SK-N-SH (cell line): Measurements from ENCODE around the gene TXNDC5. TPM values are rescaled to one million over a fixed set of nuclear protein-coding genes. Genes with fewer than 3 reads are reported as not detected.
A peak's percentile ranks its signal among the peaks of the same experiment; 100 is the strongest.

ENCODE experiments used
- CTCF ChIA-PET: fragments of 300-600, 350-600 bp; formaldehyde crosslinking; extraction: SDS; loops from one replicate; lab custom pipeline; 2021; lab: Yijun Ruan, JAX
- POLR2A ChIA-PET: fragments of 350-600 bp; sonication (Branson Sonifier 250); formaldehyde crosslinking; extraction: SDS; loops from one replicate; lab custom pipeline; 2020; ENCODE audit warnings: antibody characterized with exemption, inconsistent platforms; lab: Yijun Ruan, JAX
- DNase-seq: peaks from one replicate; pipeline ENCODE4 v3.0.0; 2012
- H2AFZ ChIP-seq: fragments of 200-600 bp; sonication (generic); 2 replicates; pipeline ENCODE4 v1.8.1; 2016; ENCODE audit warnings: antibody characterized with exemption, mild to moderate bottlenecking, low read depth
- H3F3A ChIP-seq: fragments of 200-600 bp; sonication (generic); replicated peaks from 2 replicates; pipeline ENCODE3; 2016; ENCODE audit warnings: antibody characterized with exemption, mild to moderate bottlenecking; ENCODE audit not compliant: insufficient read depth
- H3K27ac ChIP-seq, 2 experiments: fragments of 200-500 bp in 1 of 2; fragments of 200-600 bp in 1 of 2; sonication (Bioruptor generic) in 1 of 2; sonication (generic), shearing (Covaris generic) in 1 of 2; 2 replicates each; pipeline versions ENCODE4 v1.5.1 to v1.6.1; 2014 to 2016; ENCODE audit warnings: low read depth in 2 of 2, inconsistent platforms in 1 of 2, low read length in 1 of 2, mild to moderate bottlenecking in 1 of 2, mixed read lengths in 1 of 2
- H3K27me3 ChIP-seq: fragments of 200-600 bp; sonication (generic), shearing (Covaris generic); 2 replicates; pipeline ENCODE4 v1.6.1; 2016; ENCODE audit warnings: mixed run types; ENCODE audit not compliant: insufficient read depth
- H3K36me3 ChIP-seq, 2 experiments: fragments of 200-500 bp in 1 of 2; fragments of 200-600 bp in 1 of 2; sonication (Bioruptor generic) in 1 of 2; sonication (generic) in 1 of 2; replicated peaks in 1 of 2; 2 replicates each; pipeline versions ENCODE3 to v1.5.1; 2014 to 2016; ENCODE audit warnings: low read length in 1 of 2, mild to moderate bottlenecking in 1 of 2; ENCODE audit not compliant: insufficient read depth in 2 of 2, control insufficient read depth in 1 of 2
- H3K4me1 ChIP-seq, 2 experiments: fragments of 200-500 bp in 1 of 2; fragments of 200-600 bp in 1 of 2; sonication (Bioruptor generic) in 1 of 2; sonication (generic), shearing (Covaris generic) in 1 of 2; 2 replicates each; pipeline versions ENCODE4 v1.5.1 to v1.6.1; 2014 to 2016; ENCODE audit warnings: low read depth in 1 of 2, low read length in 1 of 2, mixed run types in 1 of 2; ENCODE audit not compliant: insufficient read depth in 2 of 2, control insufficient read depth in 1 of 2
- H3K4me2 ChIP-seq: fragments of 200-600 bp; sonication (generic), shearing (Covaris generic); 2 replicates; pipeline ENCODE4 v1.6.1; 2017; ENCODE audit warnings: mixed run types
- H3K4me3 ChIP-seq, 2 experiments: fragments of 200-500 bp in 1 of 2; fragments of 200-600 bp in 1 of 2; sonication (Bioruptor generic) in 1 of 2; sonication (generic), shearing (Covaris generic) in 1 of 2; 2 replicates each; pipeline versions ENCODE4 v1.5.1 to v1.8.1; 2014 to 2016; ENCODE audit warnings: low read depth in 2 of 2, inconsistent platforms in 1 of 2, low read length in 1 of 2, mild to moderate bottlenecking in 1 of 2, mixed read lengths in 1 of 2, moderate library complexity in 1 of 2
- H3K79me2 ChIP-seq: fragments of 200-600 bp; sonication (generic); 2 replicates; pipeline ENCODE4 v1.8.1; 2017; ENCODE audit warnings: mild to moderate bottlenecking; ENCODE audit not compliant: insufficient read depth
- H3K9ac ChIP-seq: fragments of 200-600 bp; sonication (generic); 2 replicates; pipeline ENCODE4 v1.6.1; 2017; ENCODE audit warnings: mixed run types
- H3K9me2 ChIP-seq: fragments of 200-600 bp; sonication (generic); 2 replicates; pipeline ENCODE4 v1.6.1; 2017; ENCODE audit warnings: mixed run types
- H3K9me3 ChIP-seq: fragments of 200-600 bp; sonication (generic); 2 replicates; pipeline ENCODE4 v1.6.1; 2017; ENCODE audit warnings: mixed run types, mild to moderate bottlenecking, moderate library complexity
- H4K20me1 ChIP-seq: fragments of 200-600 bp; sonication (generic); 2 replicates; pipeline ENCODE4 v1.6.1; 2017; ENCODE audit warnings: mild to moderate bottlenecking, mixed run types; ENCODE audit not compliant: insufficient read depth
- CHD2 ChIP-seq: fragments of 150-350 bp; IDR thresholded peaks from 2 replicates; pipeline ENCODE4 v1.6.1; 2018; ENCODE audit warnings: low read length; ENCODE audit not compliant: partially characterized antibody
- ELF1 ChIP-seq: IDR thresholded peaks from 2 replicates; pipeline ENCODE4 v1.4.0; 2012
- EP300 ChIP-seq, 2 experiments: IDR thresholded peaks; 2 replicates each; pipeline versions ENCODE4 v1.4.0 to v1.6.1; 2012; ENCODE audit warnings: borderline replicate concordance in 1 of 2, low read depth in 1 of 2, low read length in 1 of 2
- FOXJ3 ChIP-seq: sonication (generic); formaldehyde crosslinking; IDR thresholded peaks from 2 replicates; pipeline ENCODE4 v1.5.1; 2020; ENCODE audit warnings: mild to moderate bottlenecking, missing genetic modification reagents
- GABPA ChIP-seq: IDR thresholded peaks from 2 replicates; pipeline ENCODE4 v1.4.0; 2012; ENCODE audit warnings: low read depth, mild to moderate bottlenecking
- GATA2 ChIP-seq: sonication (generic); formaldehyde crosslinking; IDR thresholded peaks from 2 replicates; pipeline ENCODE4 v1.5.0; 2020; ENCODE audit warnings: mild to moderate bottlenecking, missing genetic modification reagents
- MXI1 ChIP-seq: IDR thresholded peaks from 2 replicates; pipeline ENCODE4 v1.6.1; 2012; ENCODE audit warnings: mild to moderate bottlenecking, low read depth, low read length, improper control_type of control experiment
- RCOR1 ChIP-seq: fragments of 150-350 bp; IDR thresholded peaks from 2 replicates; pipeline ENCODE4 v1.6.1; 2017; ENCODE audit warnings: antibody characterized with exemption, low read length
- RFX5 ChIP-seq: IDR thresholded peaks from 2 replicates; pipeline ENCODE4 v1.6.1; 2012; ENCODE audit warnings: mild to moderate bottlenecking, improper control_type of control experiment, low read length
- YY1 ChIP-seq: IDR thresholded peaks from 2 replicates; pipeline ENCODE4 v1.4.0; 2012; ENCODE audit warnings: low read depth, mild to moderate bottlenecking
- WGBS: methylation state at CpG from one replicate; pipeline ENCODE4 v1.1.6; 2017; ENCODE audit warnings: low lambda C conversion rate; 5-methylcytosine and 5-hydroxymethylcytosine counted together
- polyA plus RNA-seq, 3 experiments: library from polyadenylated mRNA; depleted of rRNA; stranded (reverse); fragments of >200 nt; gene quantifications; 2 replicates each; pipeline ENCODE4 v1.2.3, GENCODE V29; 2012
- TF ChIP-seq, protein P1 (sequence below): IDR thresholded peaks from 2 replicates; pipeline ENCODE4 v1.4.0; 2012; ENCODE audit warnings: low read depth, borderline replicate concordance
- TF ChIP-seq, protein P2 (sequence below): IDR thresholded peaks from 2 replicates; pipeline ENCODE4 v1.6.1; 2012; ENCODE audit warnings: mild to moderate bottlenecking, low read depth, low read length, moderate library complexity

Gene TXNDC5
- polyA plus RNA-seq, 1 of the 3 experiments (the other 2 are of a cell fraction), result 187 TPM

DNA sequence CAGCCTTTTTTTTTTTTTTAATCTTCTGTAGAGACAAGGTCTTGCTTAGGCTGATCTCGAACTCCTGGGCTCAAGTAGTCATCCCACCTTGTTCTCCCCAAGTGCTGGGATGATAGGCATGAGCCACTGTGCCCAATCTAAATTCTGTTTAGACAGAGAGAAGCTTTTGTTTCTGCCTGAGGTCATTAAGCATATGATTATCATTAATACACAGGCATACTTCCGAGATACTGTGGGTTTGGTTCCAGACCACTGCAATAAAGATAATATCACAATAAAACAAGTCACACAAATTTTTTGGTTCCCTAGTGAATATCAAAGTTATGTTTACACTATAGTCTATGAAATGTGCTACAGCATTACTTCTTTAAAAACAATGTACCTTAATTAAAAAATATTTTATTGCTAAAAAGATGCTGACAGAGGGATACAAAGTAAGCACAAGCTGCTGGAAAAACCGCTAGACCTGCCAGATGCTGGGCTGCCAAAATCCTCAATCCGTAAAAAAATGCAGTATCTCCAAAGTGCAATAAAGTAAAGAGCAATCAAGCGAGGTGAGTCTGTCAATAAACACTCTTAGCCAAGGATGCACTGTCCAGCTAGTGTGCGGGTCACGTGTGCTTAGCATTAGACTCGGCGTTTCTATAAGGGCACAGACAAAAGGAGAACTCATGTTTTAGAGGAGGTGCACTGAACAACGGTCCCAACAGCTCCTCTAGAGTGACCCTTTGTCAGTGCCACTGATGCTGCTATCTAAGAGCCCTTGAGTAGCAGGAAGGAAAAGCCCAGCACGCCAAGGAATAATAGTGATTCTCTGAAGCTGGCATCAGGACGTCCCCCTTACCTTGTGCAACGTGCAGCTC lies 16.1 kb downstream of the TXNDC5 start:
- peak; percentile 63 for TF ChIP-seq GATA2 (CRISPR knock-in tag)
- TF ChIP-seq YY1, result no peak
- no peak for TF ChIP-seq RFX5
- no peak for TF ChIP-seq FOXJ3 (CRISPR knock-in tag)
- peak; percentile 47; the same call in 1 of the 2 replicates for TF ChIP-seq MXI1
- peak; percentile 74; the same call in 1 of the 2 replicates for TF ChIP-seq RCOR1
- TF ChIP-seq, protein P1, sequence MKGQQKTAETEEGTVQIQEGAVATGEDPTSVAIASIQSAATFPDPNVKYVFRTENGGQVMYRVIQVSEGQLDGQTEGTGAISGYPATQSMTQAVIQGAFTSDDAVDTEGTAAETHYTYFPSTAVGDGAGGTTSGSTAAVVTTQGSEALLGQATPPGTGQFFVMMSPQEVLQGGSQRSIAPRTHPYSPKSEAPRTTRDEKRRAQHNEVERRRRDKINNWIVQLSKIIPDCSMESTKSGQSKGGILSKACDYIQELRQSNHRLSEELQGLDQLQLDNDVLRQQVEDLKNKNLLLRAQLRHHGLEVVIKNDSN, result no peak
- TF ChIP-seq CHD2, result peak; percentile 34
- no peak for TF ChIP-seq GABPA
- peak in 1 of 2 experiments; percentile 69; a peak in 2 of 4 replicates for TF ChIP-seq EP300 (IDR thresholded peaks at IDR 0.05; ENCODE audit: borderline replicate concordance in 1 of 2, low read depth in 1 of 2, low read length in 1 of 2)
- TF ChIP-seq, protein P2, sequence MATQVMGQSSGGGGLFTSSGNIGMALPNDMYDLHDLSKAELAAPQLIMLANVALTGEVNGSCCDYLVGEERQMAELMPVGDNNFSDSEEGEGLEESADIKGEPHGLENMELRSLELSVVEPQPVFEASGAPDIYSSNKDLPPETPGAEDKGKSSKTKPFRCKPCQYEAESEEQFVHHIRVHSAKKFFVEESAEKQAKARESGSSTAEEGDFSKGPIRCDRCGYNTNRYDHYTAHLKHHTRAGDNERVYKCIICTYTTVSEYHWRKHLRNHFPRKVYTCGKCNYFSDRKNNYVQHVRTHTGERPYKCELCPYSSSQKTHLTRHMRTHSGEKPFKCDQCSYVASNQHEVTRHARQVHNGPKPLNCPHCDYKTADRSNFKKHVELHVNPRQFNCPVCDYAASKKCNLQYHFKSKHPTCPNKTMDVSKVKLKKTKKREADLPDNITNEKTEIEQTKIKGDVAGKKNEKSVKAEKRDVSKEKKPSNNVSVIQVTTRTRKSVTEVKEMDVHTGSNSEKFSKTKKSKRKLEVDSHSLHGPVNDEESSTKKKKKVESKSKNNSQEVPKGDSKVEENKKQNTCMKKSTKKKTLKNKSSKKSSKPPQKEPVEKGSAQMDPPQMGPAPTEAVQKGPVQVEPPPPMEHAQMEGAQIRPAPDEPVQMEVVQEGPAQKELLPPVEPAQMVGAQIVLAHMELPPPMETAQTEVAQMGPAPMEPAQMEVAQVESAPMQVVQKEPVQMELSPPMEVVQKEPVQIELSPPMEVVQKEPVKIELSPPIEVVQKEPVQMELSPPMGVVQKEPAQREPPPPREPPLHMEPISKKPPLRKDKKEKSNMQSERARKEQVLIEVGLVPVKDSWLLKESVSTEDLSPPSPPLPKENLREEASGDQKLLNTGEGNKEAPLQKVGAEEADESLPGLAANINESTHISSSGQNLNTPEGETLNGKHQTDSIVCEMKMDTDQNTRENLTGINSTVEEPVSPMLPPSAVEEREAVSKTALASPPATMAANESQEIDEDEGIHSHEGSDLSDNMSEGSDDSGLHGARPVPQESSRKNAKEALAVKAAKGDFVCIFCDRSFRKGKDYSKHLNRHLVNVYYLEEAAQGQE, result no peak
- TF ChIP-seq ELF1, result no peak
- Histone ChIP-seq H2AFZ (no peak overlapping the region), H3K9me3 (no peaks in the 10 kb centered on the region), H3K9ac (no peak overlapping the region), H3K4me1 (peaks cover 0 to 9% of the 10 kb centered on the region in 2 experiments; a peak in 1 of 4 replicates), H3K9me2 (no peaks in the 10 kb centered on the region), H3K36me3 (peaks cover 68 to 88% of the 10 kb centered on the region in 2 experiments), H3K4me2 (no peak overlapping the region), H3K27me3 (no peaks in the 10 kb centered on the region), H3F3A (peaks cover 4% of the 10 kb centered on the region), H3K4me3 (no peak overlapping the region), H3K79me2 (no peaks in the 10 kb centered on the region), H4K20me1 (no peaks in the 10 kb centered on the region), H3K27ac (peak overlapping the region in 1 of 2 experiments; percentile 7; a peak in 1 of 4 replicates)
- ChIA-PET POLR2A (interaction anchor here (0.5 kb wide), 1 partner anchor 15 kb away, joined by 3 read pairs; no protein-coding TSS in a partner anchor), CTCF (interaction anchor here (1.1 kb wide), 1 partner anchor 14 kb away, joined by 3 read pairs; no protein-coding TSS in a partner anchor)
- WGBS, result 70% methylated on average over 9 of the region's 13 CpGs
- peak; percentile 61 for DNase-seq
